Upper lobe of left lung (tissue), 4 donors: ENCODE results near the gene GPC5.

Experiments
- EP300 ChIP-seq, 4 donors: sonication (generic); formaldehyde crosslinking; IDR thresholded peaks; one replicate each; pipeline ENCODE4 v1.5.1; 2017; ENCODE audit warnings: antibody characterized with exemption in 4 of 4, control low read depth in 2 of 4
- POLR2A ChIP-seq, 4 donors: fragments of 450-650 bp; IDR thresholded peaks; one replicate each; pipeline ENCODE4 v1.5.1; 2016 to 2017; ENCODE audit warnings: antibody characterized with exemption in 4 of 4, mild to moderate bottlenecking in 2 of 4
- POLR2AphosphoS5 ChIP-seq, 2 donors: sonication (generic); formaldehyde crosslinking; IDR thresholded peaks; one replicate each; pipeline ENCODE4 v1.5.1; 2017; ENCODE audit warnings: antibody characterized with exemption in 2 of 2
- TF ChIP-seq, protein P1 (sequence below), 6 experiments: fragments of 450-650 bp in 4 of 6; fragments of 200-600 bp in 2 of 6; sonication (generic) in 2 of 6; IDR thresholded peaks; one replicate each; pipeline ENCODE4 v1.5.1; 2016 to 2019; ENCODE audit warnings: antibody characterized with exemption in 6 of 6

GRCh38 chr13:91400063-91400399 is 1.6 kb downstream of the GPC5 start:
- TF ChIP-seq, protein P1, sequence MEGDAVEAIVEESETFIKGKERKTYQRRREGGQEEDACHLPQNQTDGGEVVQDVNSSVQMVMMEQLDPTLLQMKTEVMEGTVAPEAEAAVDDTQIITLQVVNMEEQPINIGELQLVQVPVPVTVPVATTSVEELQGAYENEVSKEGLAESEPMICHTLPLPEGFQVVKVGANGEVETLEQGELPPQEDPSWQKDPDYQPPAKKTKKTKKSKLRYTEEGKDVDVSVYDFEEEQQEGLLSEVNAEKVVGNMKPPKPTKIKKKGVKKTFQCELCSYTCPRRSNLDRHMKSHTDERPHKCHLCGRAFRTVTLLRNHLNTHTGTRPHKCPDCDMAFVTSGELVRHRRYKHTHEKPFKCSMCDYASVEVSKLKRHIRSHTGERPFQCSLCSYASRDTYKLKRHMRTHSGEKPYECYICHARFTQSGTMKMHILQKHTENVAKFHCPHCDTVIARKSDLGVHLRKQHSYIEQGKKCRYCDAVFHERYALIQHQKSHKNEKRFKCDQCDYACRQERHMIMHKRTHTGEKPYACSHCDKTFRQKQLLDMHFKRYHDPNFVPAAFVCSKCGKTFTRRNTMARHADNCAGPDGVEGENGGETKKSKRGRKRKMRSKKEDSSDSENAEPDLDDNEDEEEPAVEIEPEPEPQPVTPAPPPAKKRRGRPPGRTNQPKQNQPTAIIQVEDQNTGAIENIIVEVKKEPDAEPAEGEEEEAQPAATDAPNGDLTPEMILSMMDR (IDR thresholded peaks at IDR 0.05), result no peak
- TF ChIP-seq POLR2A (IDR thresholded peaks at IDR 0.05) (no peak), EP300 (IDR thresholded peaks at IDR 0.05) (no peak), POLR2AphosphoS5 (IDR thresholded peaks at IDR 0.05) (no peak)
